NCI-H510A treated with DMSO at 0.1 percent for 48 hours (cell line): ENCODE results near the gene CAMTA1.
"Not testable (repeated sequence)": the region's sequence is repeated elsewhere in the genome, so short reads cannot be mapped to it uniquely, and the experiment has no call there.

Experiments used
- DNase-seq: peaks from one replicate; lab custom pipeline; 2025; lab: John Stamatoyannopoulos, UW

The CAMTA1 gene

GRCh38 chr1:7702365-7702764 is 917.1 kb downstream of the CAMTA1 start:
- DNase-seq = peak; percentile 92

GRCh38 chr1:7703321-7704213 is 918.3 kb downstream of the CAMTA1 start:
- peak; percentile 85 for DNase-seq

- peak; percentile 98 for DNase-seq
These were observed 919.2 kb downstream of the CAMTA1 start for GRCh38 chr1:7704214-7705047.

- no peak for DNase-seq
These were observed 920.0 kb downstream of the CAMTA1 start for GRCh38 chr1:7705048-7705907.

- DNase-seq = peak; percentile 92
These were observed 920.6 kb downstream of the CAMTA1 start for GRCh38 chr1:7705908-7706216.

- DNase-seq = no peak
These were observed 922.3 kb downstream of the CAMTA1 start for GRCh38 chr1:7707527-7707926.

GRCh38 chr1:7708065-7708464 is 922.8 kb downstream of the CAMTA1 start:
- DNase-seq = not testable (repeated sequence)

- no peak for DNase-seq
These were observed 925.6 kb downstream of the CAMTA1 start for GRCh38 chr1:7710859-7711258.

GRCh38 chr1:7712731-7713323 is 927.6 kb downstream of the CAMTA1 start:
- DNase-seq = no peak

- DNase-seq = no peak
These were observed 931.3 kb downstream of the CAMTA1 start for GRCh38 chr1:7716506-7716905.

- no peak for DNase-seq
These were observed 932.6 kb downstream of the CAMTA1 start for GRCh38 chr1:7717748-7718368.

- no peak for DNase-seq
These were observed 934.3 kb downstream of the CAMTA1 start for GRCh38 chr1:7719468-7720094.

GRCh38 chr1:7721940-7722669 is 936.9 kb downstream of the CAMTA1 start:
- DNase-seq = no peak

GRCh38 chr1:7722670-7723012 is 937.4 kb downstream of the CAMTA1 start:
- no peak for DNase-seq

GRCh38 chr1:7726623-7727022 is 941.4 kb downstream of the CAMTA1 start:
- DNase-seq = no peak

GRCh38 chr1:7727809-7728471 is 942.7 kb downstream of the CAMTA1 start:
- DNase-seq = no peak

GRCh38 chr1:7729761-7730160 is 944.5 kb downstream of the CAMTA1 start:
- DNase-seq = no peak

- DNase-seq = no peak
These were observed 947.1 kb downstream of the CAMTA1 start for GRCh38 chr1:7732331-7732730.

- no peak for DNase-seq
These were observed 948.0 kb downstream of the CAMTA1 start for GRCh38 chr1:7733276-7733675.

- no peak for DNase-seq
These were observed 952.8 kb downstream of the CAMTA1 start for GRCh38 chr1:7738044-7738443.
